K562 (cell line): ENCODE results near the gene PTPRE. TPM values are rescaled to one million over a fixed set of nuclear protein-coding genes. Genes with fewer than 3 reads are reported as not detected.

Experiments used
- CREM ChIP-seq: IDR thresholded peaks from 2 replicates; pipeline ENCODE4 v1.6.1; 2014; ENCODE audit warnings: antibody characterized with exemption, low read depth
- CTCF ChIP-seq, 3 experiments: IDR thresholded peaks in 2 of 3; conservative IDR thresholded peaks in 1 of 3; 2 replicates each; pipeline ENCODE4 v1.5.1; 2011 to 2012; ENCODE audit warnings: low read length in 3 of 3, mild to moderate bottlenecking in 3 of 3, control low read depth in 2 of 3, improper control_type of control experiment in 1 of 3, inconsistent platforms in 1 of 3, low read depth in 1 of 3, mixed read lengths in 1 of 3, moderate library complexity in 1 of 3; ENCODE audit not compliant: insufficient read depth in 2 of 3
- FOSL1 ChIP-seq: fragments of 200-800 bp; sonication (Bioruptor generic); conservative IDR thresholded peaks from 2 replicates; pipeline ENCODE4 v1.6.1; 2016; ENCODE audit warnings: missing genetic modification characterization, missing compliant biosample characterization
- GTF2B ChIP-seq: IDR thresholded peaks from 2 replicates; pipeline ENCODE4 v1.6.1; 2011; ENCODE audit not compliant: insufficient read length; ENCODE audit errors: extremely low read depth
- NFE2 ChIP-seq: IDR thresholded peaks from 2 replicates; pipeline ENCODE4 v1.6.1; 2014; ENCODE audit warnings: antibody characterized with exemption, low read depth
- NR1H2 ChIP-seq: sonication (generic); formaldehyde crosslinking; IDR thresholded peaks from 2 replicates; pipeline ENCODE4 v1.4.0; 2020; ENCODE audit warnings: mild to moderate bottlenecking, missing genetic modification reagents
- POLR2H ChIP-seq: IDR thresholded peaks from 2 replicates; pipeline ENCODE4 v1.6.1; 2016; ENCODE audit warnings: missing genetic modification characterization, low read depth, mild to moderate bottlenecking, control low read depth, missing compliant biosample characterization, moderate library complexity
- REST ChIP-seq, 2 experiments: fragments of 450-650 bp; formaldehyde crosslinking in 1 of 2; IDR thresholded peaks; 2 replicates each; pipeline versions ENCODE4 v1.4.0 to v1.6.1; 2014 to 2020; ENCODE audit warnings: mild to moderate bottlenecking in 2 of 2, borderline replicate concordance in 1 of 2, low read depth in 1 of 2
- TAF1 ChIP-seq: IDR thresholded peaks from 2 replicates; pipeline ENCODE4 v1.6.1; 2011; ENCODE audit warnings: mild to moderate bottlenecking, low read length, moderate library complexity; ENCODE audit not compliant: insufficient read depth, control insufficient read depth, severe bottlenecking; ENCODE audit errors: extremely low read depth
- ZNF121 ChIP-seq: sonication (generic); formaldehyde crosslinking; conservative IDR thresholded peaks from 2 replicates; pipeline ENCODE4 v1.8.0; 2022; ENCODE audit warnings: missing genetic modification reagents
- ZNF24 ChIP-seq: fragments of 450-650 bp; IDR thresholded peaks from 2 replicates; pipeline ENCODE4 v1.6.1; 2016
- polyA plus RNA-seq, 8 experiments: library from polyadenylated mRNA; depleted of rRNA in 4 of 8; stranded (reverse) in 5 of 8; unstranded in 3 of 8; fragments of >200 nt; fragmentation: Nextera tagmentation in 2 of 8; fragmentation: Illumina TruSeq in 1 of 8; extraction: Ambion mirVana in 2 of 8; extraction: Trizol in 1 of 8; gene quantifications; 2 replicates each; pipeline versions ENCODE4 v1.2.1 to v1.2.3, GENCODE V29; 2011 to 2014; ENCODE audit warnings: inconsistent platforms in 1 of 8, missing spikeins in 1 of 8
- total RNA-seq, 7 experiments: library from RNA; depleted of rRNA in 6 of 7; stranded (reverse); fragments of >200 nt in 6 of 7; fragmentation: Illumina TruSeq in 2 of 7; extraction: Trizol in 2 of 7; gene quantifications; 2 replicates each; pipeline versions ENCODE4 v1.2.1 to v1.2.3, GENCODE V29; 2011 to 2021; ENCODE audit warnings: low replicate concordance in 1 of 7
- TF ChIP-seq, protein P1 (sequence below): fragments of 450-650 bp; IDR thresholded peaks from 2 replicates; pipeline ENCODE4 v1.6.1; 2016; ENCODE audit warnings: missing biosample characterization, missing genetic modification characterization
- TF ChIP-seq, protein P2 (sequence below): fragments of 450-650 bp; IDR thresholded peaks from 2 replicates; pipeline ENCODE4 v1.6.1; 2017; ENCODE audit warnings: antibody characterized with exemption

PTPRE gene
- total and polyA plus RNA-seq, 9 of the 15 experiments (the other 6 are each of a cell fraction or from before 2014, with no cell fraction given) = 0.01 to 0.13 (median 0.04) TPM; not detected in 4

DNA sequence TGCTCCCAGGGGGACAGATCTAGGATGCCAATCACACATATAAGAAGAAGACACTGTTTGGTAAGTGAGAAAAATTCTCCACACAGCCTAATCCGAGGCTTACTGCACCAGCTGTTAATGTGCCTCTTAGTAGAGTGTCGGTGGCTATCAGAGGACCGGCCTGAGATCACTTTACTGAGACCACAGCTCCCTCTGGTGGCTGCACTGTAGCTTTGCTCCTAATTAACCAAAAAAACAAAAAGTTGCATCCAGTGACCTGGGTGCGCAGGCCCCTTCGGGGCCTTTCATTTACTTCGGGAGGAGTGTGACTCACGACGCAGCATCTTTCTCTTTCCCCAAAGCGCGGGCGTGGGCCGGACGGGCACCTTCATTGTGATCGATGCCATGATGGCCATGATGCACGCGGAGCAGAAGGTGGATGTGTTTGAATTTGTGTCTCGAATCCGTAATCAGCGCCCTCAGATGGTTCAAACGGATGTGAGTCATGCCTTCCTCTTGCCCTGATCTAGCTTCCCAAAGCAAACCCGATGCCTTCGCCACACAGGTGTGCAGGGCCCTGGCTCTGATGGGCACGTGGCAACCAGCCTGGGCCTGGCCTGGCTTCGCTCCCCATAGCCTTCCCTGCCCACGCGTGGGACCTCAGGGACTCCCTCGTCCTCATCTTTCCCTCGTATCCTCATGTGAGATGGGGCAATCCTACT is 162.6 kb downstream of the PTPRE start (continued):
- TF ChIP-seq, protein P1, sequence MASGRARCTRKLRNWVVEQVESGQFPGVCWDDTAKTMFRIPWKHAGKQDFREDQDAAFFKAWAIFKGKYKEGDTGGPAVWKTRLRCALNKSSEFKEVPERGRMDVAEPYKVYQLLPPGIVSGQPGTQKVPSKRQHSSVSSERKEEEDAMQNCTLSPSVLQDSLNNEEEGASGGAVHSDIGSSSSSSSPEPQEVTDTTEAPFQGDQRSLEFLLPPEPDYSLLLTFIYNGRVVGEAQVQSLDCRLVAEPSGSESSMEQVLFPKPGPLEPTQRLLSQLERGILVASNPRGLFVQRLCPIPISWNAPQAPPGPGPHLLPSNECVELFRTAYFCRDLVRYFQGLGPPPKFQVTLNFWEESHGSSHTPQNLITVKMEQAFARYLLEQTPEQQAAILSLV = no peak
- TF ChIP-seq FOSL1 (tag) = peak; percentile 35; the same call in 1 of the 2 replicates
- TF ChIP-seq GTF2B = no peak
- no peak for TF ChIP-seq NR1H2 (CRISPR knock-in tag)
- no peak for TF ChIP-seq ZNF24
- peak; percentile 57 to 81 (median 71) for TF ChIP-seq CTCF (IDR thresholded peaks at IDR 0.05 in 2 of 3, conservative IDR thresholded peaks at IDR 0.05 in 1 of 3; ENCODE audit: insufficient read depth in 2 of 3, low read depth in 1 of 3, low read length in 3 of 3)
- no peak for TF ChIP-seq ZNF121 (CRISPR knock-in tag)
- TF ChIP-seq, protein P2, sequence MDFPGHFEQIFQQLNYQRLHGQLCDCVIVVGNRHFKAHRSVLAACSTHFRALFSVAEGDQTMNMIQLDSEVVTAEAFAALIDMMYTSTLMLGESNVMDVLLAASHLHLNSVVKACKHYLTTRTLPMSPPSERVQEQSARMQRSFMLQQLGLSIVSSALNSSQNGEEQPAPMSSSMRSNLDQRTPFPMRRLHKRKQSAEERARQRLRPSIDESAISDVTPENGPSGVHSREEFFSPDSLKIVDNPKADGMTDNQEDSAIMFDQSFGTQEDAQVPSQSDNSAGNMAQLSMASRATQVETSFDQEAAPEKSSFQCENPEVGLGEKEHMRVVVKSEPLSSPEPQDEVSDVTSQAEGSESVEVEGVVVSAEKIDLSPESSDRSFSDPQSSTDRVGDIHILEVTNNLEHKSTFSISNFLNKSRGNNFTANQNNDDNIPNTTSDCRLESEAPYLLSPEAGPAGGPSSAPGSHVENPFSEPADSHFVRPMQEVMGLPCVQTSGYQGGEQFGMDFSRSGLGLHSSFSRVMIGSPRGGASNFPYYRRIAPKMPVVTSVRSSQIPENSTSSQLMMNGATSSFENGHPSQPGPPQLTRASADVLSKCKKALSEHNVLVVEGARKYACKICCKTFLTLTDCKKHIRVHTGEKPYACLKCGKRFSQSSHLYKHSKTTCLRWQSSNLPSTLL = no peak
- TF ChIP-seq POLR2H (tag) = no peak
- TF ChIP-seq REST (IDR thresholded peaks at IDR 0.05; ENCODE audit: borderline replicate concordance) = peak; percentile 68; the same call in 1 of the 2 replicates
- TF ChIP-seq REST (CRISPR knock-in tag; IDR thresholded peaks at IDR 0.05; ENCODE audit: low read depth) = no peak
- no peak for TF ChIP-seq TAF1
- TF ChIP-seq CREM = no peak
- TF ChIP-seq NFE2 = no peak
